ENCODE data around the gene INPP4A. TPM values are rescaled to one million over a fixed set of nuclear protein-coding genes. Genes with fewer than 3 reads are reported as not detected.

The INPP4A gene
- total RNA-seq, 2 donors from 2014 or later: 12.9 to 49.8 TPM

DNA sequence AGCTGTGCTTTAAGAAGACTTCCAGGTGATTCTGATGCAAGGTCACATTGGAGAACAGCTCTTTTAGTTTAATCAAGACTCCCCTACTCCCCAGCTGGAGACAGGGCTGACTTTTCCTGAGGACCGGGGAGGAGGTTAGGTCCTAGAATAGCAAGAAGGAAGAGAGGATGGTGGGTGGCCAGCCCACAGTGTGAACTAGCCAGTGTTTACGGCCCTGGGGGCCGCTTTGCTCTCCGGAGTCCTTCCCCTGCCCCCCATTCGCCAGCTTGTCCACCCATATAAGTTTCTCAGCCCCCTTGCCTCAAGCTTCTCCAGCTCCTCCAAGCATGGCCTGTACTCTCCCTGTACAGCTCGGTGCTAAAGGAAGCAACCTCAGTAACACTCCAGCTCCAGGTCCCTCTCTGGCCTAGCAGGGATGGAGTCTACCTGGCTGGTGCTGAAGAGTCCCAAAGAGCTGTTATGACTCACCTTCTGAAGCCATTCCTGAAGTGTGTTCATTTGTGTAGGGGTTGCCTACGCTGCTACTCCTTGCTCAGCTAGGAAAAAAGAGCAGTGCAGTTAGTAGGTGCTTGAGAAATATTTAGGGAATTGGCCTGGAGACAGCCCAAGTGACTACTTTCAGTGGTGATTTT lies 7.9 kb downstream of the INPP4A start:
- DNase-seq (ENCODE audit: low spot score): no peak
- Histone ChIP-seq H3K36me3 (no peaks in the 10 kb centered on the region), H3K27me3 (replicated peaks; ENCODE audit: insufficient read depth) (no peaks in the 10 kb centered on the region), H3K9me3 (no peaks in the 10 kb centered on the region), H3K4me3 (no peak overlapping the region), H3K4me1 (replicated peaks) (no peaks in the 10 kb centered on the region), H3K27ac (no peak overlapping the region)
- 94% methylated on average over 7 of the region's 7 CpGs for WGBS
- TF ChIP-seq, protein P1, sequence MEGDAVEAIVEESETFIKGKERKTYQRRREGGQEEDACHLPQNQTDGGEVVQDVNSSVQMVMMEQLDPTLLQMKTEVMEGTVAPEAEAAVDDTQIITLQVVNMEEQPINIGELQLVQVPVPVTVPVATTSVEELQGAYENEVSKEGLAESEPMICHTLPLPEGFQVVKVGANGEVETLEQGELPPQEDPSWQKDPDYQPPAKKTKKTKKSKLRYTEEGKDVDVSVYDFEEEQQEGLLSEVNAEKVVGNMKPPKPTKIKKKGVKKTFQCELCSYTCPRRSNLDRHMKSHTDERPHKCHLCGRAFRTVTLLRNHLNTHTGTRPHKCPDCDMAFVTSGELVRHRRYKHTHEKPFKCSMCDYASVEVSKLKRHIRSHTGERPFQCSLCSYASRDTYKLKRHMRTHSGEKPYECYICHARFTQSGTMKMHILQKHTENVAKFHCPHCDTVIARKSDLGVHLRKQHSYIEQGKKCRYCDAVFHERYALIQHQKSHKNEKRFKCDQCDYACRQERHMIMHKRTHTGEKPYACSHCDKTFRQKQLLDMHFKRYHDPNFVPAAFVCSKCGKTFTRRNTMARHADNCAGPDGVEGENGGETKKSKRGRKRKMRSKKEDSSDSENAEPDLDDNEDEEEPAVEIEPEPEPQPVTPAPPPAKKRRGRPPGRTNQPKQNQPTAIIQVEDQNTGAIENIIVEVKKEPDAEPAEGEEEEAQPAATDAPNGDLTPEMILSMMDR (IDR thresholded peaks at IDR 0.05): no peak
- TF ChIP-seq POLR2A (IDR thresholded peaks at IDR 0.05): no peak
- TF ChIP-seq POLR2AphosphoS5 (IDR thresholded peaks at IDR 0.05): no peak
- intact Hi-C loops (cut with DNase I): no loop called here

DNA sequence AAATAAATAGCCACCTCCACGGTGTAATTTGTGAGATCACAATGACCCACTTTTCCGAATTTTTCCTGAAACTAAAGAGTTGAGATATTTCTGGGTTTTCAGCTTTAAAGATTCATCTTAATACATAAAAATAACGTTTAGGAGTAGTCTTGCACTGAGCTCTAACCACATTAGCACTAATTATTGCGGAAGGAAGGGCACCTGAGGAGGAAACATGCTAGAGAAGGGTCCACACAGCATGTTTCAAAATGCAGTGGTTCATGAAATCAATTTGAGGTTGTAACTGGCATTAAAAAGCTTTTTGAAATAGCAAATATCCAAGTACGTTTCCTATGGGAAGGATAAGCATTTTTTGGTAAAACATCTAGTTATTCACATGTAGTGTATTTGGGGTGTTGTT lies 8.4 kb downstream of the INPP4A start:
- intact Hi-C loops (cut with DNase I): no loop called here
- Histone ChIP-seq H3K27me3 (replicated peaks; ENCODE audit: insufficient read depth) (no peaks in the 10 kb centered on the region), H3K4me3 (no peak overlapping the region), H3K27ac (no peak overlapping the region), H3K36me3 (no peaks in the 10 kb centered on the region), H3K9me3 (no peaks in the 10 kb centered on the region), H3K4me1 (replicated peaks) (no peaks in the 10 kb centered on the region)
- TF ChIP-seq POLR2AphosphoS5 (IDR thresholded peaks at IDR 0.05): no peak
- no peak for DNase-seq (ENCODE audit: low spot score)
- WGBS: 85% methylated on average over 5 of the region's 5 CpGs

DNA sequence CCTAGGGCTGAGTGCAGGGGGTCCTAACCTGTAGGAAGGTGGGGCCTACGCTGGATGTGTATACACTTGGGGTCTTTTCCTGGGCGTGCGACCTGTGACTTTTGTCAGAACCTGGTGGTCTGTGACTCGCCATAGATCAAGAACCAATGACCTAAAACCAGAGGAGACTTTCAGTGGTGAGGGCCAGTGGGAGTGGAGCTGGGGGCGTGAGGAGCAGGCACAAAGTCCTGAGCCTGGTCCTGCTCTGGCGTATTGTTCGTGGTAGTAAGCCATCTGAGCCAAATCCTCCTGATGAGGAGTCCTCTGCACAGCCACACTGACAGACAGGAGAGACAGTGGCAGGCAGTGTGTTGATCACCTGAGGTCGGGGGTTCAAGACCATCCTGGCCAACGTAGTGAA lies 8.9 kb downstream of the INPP4A start:
- Histone ChIP-seq H3K4me1 (replicated peaks) (no peaks in the 10 kb centered on the region), H3K36me3 (no peaks in the 10 kb centered on the region), H3K4me3 (no peak overlapping the region), H3K27ac (no peak overlapping the region), H3K9me3 (no peaks in the 10 kb centered on the region), H3K27me3 (replicated peaks; ENCODE audit: insufficient read depth) (no peaks in the 10 kb centered on the region)
- WGBS: 97% methylated on average over 9 of the region's 9 CpGs
- no peak for TF ChIP-seq POLR2AphosphoS5 (IDR thresholded peaks at IDR 0.05)
- TF ChIP-seq POLR2A (IDR thresholded peaks at IDR 0.05): no peak
- TF ChIP-seq, protein P1 (IDR thresholded peaks at IDR 0.05): no peak
- intact Hi-C loops (cut with DNase I): no loop called here
- DNase-seq (ENCODE audit: low spot score): no peak

DNA sequence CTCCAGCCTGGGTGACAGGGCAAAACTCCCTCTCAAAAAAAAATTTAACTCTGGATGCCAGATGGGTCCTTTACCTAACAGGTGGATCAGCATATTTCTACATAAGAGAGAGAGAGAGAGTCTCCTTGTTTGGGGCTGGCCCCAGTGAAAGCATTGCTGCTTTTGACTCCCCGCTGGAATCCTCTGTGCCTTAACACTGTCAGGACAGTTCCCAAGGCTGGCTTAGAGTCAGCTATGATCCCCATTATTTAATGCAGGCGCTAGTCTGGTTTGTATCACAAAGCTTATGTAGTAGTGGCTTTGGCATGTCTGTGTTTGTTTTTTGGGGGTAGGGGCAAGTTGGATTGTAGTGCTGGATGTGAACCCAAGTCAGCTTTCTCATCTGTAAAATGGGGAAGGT lies 9.4 kb downstream of the INPP4A start:
- no peak overlapping the region for H3K27ac ChIP-seq
- WGBS: 84% methylated on average over 2 of the region's 2 CpGs
- H3K9me3 ChIP-seq: no peaks in the 10 kb centered on the region
- H3K27me3 ChIP-seq (replicated peaks; ENCODE audit: insufficient read depth): no peaks in the 10 kb centered on the region
- TF ChIP-seq POLR2AphosphoS5 (IDR thresholded peaks at IDR 0.05) (no peak), POLR2A (IDR thresholded peaks at IDR 0.05) (no peak)
- TF ChIP-seq, protein P1 (IDR thresholded peaks at IDR 0.05): no peak
- intact Hi-C loops (cut with DNase I): no loop called here
- H3K4me1 ChIP-seq (replicated peaks): no peaks in the 10 kb centered on the region
- H3K36me3 ChIP-seq: no peaks in the 10 kb centered on the region
- DNase-seq (ENCODE audit: low spot score): no peak
- H3K4me3 ChIP-seq: no peak overlapping the region

- Histone ChIP-seq H3K9me3 (no peaks in the 10 kb centered on the region), H3K27me3 (replicated peaks; ENCODE audit: insufficient read depth) (no peaks in the 10 kb centered on the region), H3K27ac (no peak overlapping the region), H3K4me1 (replicated peaks) (no peaks in the 10 kb centered on the region), H3K4me3 (no peak overlapping the region), H3K36me3 (no peaks in the 10 kb centered on the region)
- DNase-seq (ENCODE audit: low spot score): no peak
- 83% methylated on average over 6 of the region's 6 CpGs for WGBS
- intact Hi-C loops (cut with DNase I): no loop called here
- TF ChIP-seq, protein P1 (IDR thresholded peaks at IDR 0.05): no peak
- no peak for TF ChIP-seq POLR2A (IDR thresholded peaks at IDR 0.05)
- TF ChIP-seq POLR2AphosphoS5 (IDR thresholded peaks at IDR 0.05): no peak
These were observed 10.0 kb downstream of the INPP4A start for GRCh38 chr2:98454500-98455235.
